HCT116 (cell line): Measurements from ENCODE around the gene PRRT4. TPM values are rescaled to one million over a fixed set of nuclear protein-coding genes. Genes with fewer than 3 reads are reported as not detected.

Experiments
- ATAC-seq: fragments of 200-7000 bp; cut with Tn5 transposase; 2 replicates; pipeline ENCODE4 v1.9.1; 2020; ENCODE audit warnings: mild to moderate bottlenecking, moderate library complexity
- BruUV-seq: library from RNA; stranded (reverse); fragments of 400-500 nt; replicated peaks from 2 replicates; lab custom pipeline; 2021; lab: Mats Ljungman, UMichigan
- CTCF ChIA-PET: fragments of 300-600 bp; sonication (Branson Sonifier 250); formaldehyde crosslinking; loops from one replicate; lab custom pipeline; 2021; ENCODE audit warnings: antibody characterized with exemption; lab: Charles Lee
- POLR2A ChIA-PET: fragments of 300-600, 350-600 bp; sonication (Branson Sonifier 250); formaldehyde crosslinking; loops from one replicate; lab custom pipeline; 2021; ENCODE audit warnings: antibody characterized with exemption; lab: Charles Lee
- RAD21 ChIA-PET, 2 experiments: fragments of 300-600 bp; sonication (Branson Sonifier 250); formaldehyde crosslinking; loops; one replicate each; lab custom pipeline; 2023; ENCODE audit warnings: low total read pairs in 2 of 2; ENCODE audit not compliant: uncharacterized antibody in 2 of 2, unreplicated experiment in 2 of 2, low non-redundant PET in 1 of 2; lab: Charles Lee
- DNase-seq: peaks from one replicate; pipeline ENCODE4 v3.0.0-alpha.2; 2010; ENCODE audit warnings: low read depth, low spot score
- H2AFZ ChIP-seq: fragments of 200-600 bp; shearing (Covaris generic), sonication (generic); 2 replicates; pipeline ENCODE4 v1.6.1; 2017; ENCODE audit warnings: low read depth, mixed run types, mixed read lengths, antibody characterized with exemption, low read length; ENCODE audit not compliant: poor library complexity, severe bottlenecking
- H3K27ac ChIP-seq: 2 replicates; pipeline ENCODE4 v1.5.1; 2012; ENCODE audit warnings: low read depth, low read length
- H3K27me3 ChIP-seq: fragments of 200-600 bp; sonication (generic); 2 replicates; pipeline ENCODE4 v1.6.1; 2016; ENCODE audit warnings: mixed run types, low read length, mixed read lengths; ENCODE audit not compliant: insufficient read depth
- H3K36me3 ChIP-seq, 2 experiments: fragments of 200-500 bp in 1 of 2; fragments of 200-600 bp in 1 of 2; sonication (Bioruptor generic) in 1 of 2; sonication (generic) in 1 of 2; 2 replicates each; pipeline versions ENCODE4 v1.5.1 to v1.6.1; 2014 to 2016; ENCODE audit warnings: low read length in 2 of 2, inconsistent platforms in 1 of 2, mixed read lengths in 1 of 2, mixed run types in 1 of 2; ENCODE audit not compliant: insufficient read depth in 2 of 2, control insufficient read depth in 1 of 2
- H3K4me1 ChIP-seq, 2 experiments: fragments of 200-600 bp in 1 of 2; sonication (generic) in 1 of 2; 2 replicates each; pipeline versions ENCODE4 v1.5.1 to v1.6.1; 2012 to 2017; ENCODE audit warnings: low read length in 2 of 2, inconsistent platforms in 1 of 2, mild to moderate bottlenecking in 1 of 2, mixed read lengths in 1 of 2, mixed run types in 1 of 2, moderate library complexity in 1 of 2; ENCODE audit not compliant: insufficient read depth in 2 of 2, control insufficient read depth in 1 of 2
- H3K4me2 ChIP-seq: fragments of 200-600 bp; sonication (generic); 2 replicates; pipeline ENCODE4 v1.6.1; 2017; ENCODE audit warnings: mixed run types, low read length, mixed read lengths
- H3K4me3 ChIP-seq, 2 experiments: fragments of 200-600 bp in 1 of 2; sonication (generic) in 1 of 2; replicated peaks in 1 of 2; 2 replicates each; pipeline ENCODE4 v1.5.1; 2011 to 2016; ENCODE audit warnings: low read length in 2 of 2, control low read depth in 1 of 2, low read depth in 1 of 2, mild to moderate bottlenecking in 1 of 2, mixed read lengths in 1 of 2, mixed run types in 1 of 2
- H3K79me2 ChIP-seq: fragments of 200-600 bp; sonication (generic); 2 replicates; pipeline ENCODE4 v1.6.1; 2017; ENCODE audit warnings: mild to moderate bottlenecking, mixed run types, low read length, moderate library complexity, mixed read lengths; ENCODE audit not compliant: insufficient read depth
- H3K9ac ChIP-seq: fragments of 200-600 bp; sonication (generic); 2 replicates; pipeline ENCODE4 v1.6.1; 2016; ENCODE audit warnings: low read length, mixed read lengths
- H3K9me2 ChIP-seq: fragments of 200-600 bp; sonication (generic), shearing (Covaris generic); 2 replicates; pipeline ENCODE4 v1.6.1; 2017; ENCODE audit warnings: mixed run types, mild to moderate bottlenecking, moderate library complexity; ENCODE audit not compliant: insufficient read depth
- H3K9me3 ChIP-seq, 2 experiments: fragments of 200-500 bp in 1 of 2; fragments of 200-600 bp in 1 of 2; sonication (Bioruptor generic) in 1 of 2; sonication (generic) in 1 of 2; 2 replicates each; pipeline ENCODE4 v1.6.1; 2014 to 2017; ENCODE audit warnings: low read length in 2 of 2, mixed read lengths in 2 of 2, inconsistent platforms in 1 of 2, low read depth in 1 of 2, mild to moderate bottlenecking in 1 of 2, mixed run types in 1 of 2, moderate library complexity in 1 of 2; ENCODE audit not compliant: control insufficient read depth in 1 of 2, insufficient read depth in 1 of 2
- H4K20me1 ChIP-seq: fragments of 200-600 bp; sonication (generic), shearing (Covaris generic); 2 replicates; pipeline ENCODE4 v1.6.1; 2017; ENCODE audit warnings: mixed run types, mild to moderate bottlenecking, moderate library complexity; ENCODE audit not compliant: insufficient read depth
- ZNF274 ChIP-seq: fragments of 200-500 bp; sonication (Bioruptor generic); IDR thresholded peaks from 2 replicates; pipeline ENCODE4 v1.6.1; 2014; ENCODE audit warnings: mild to moderate bottlenecking, low read depth, low read length, inconsistent platforms
- intact Hi-C: fragments of 100-400 bp; cut with micrococcal nuclease; formaldehyde crosslinking; loops from 2 replicates; pipeline ENCODE4 v1.10.0; 2022
- total RNA-seq: library from RNA; stranded (reverse); gene quantifications from one replicate; pipeline ENCODE4 v1.2.1, GENCODE V29; 2021; ENCODE audit not compliant: unreplicated experiment
- TF ChIP-seq, protein P1 (sequence below): IDR thresholded peaks from 2 replicates; pipeline ENCODE4 v1.6.1; 2012; ENCODE audit warnings: low read depth

PRRT4 gene
- total RNA-seq, 1 experiment from 2014 or later = 4.0 TPM

DNA sequence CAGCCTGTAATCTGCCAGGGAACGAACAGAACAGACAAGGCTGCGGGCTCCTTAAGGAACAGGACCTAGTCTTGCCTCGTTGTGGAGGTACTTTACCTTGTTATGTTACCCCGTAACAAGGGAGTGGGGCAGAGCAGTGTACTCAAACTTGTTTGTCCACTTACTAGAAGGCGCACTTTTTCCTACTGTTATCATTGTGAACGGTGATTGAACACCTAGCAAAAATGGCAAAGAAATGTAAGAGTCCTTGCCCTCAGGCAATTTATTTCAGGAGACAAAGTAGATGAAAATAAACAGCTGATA is 48.9 kb upstream of the PRRT4 start:
- intact Hi-C loops = no loop called here
- ChIA-PET RAD21 (no interaction called here), POLR2A (interaction anchor here (1.0 kb wide), 1 partner anchor 8 kb away, joined by 4 read pairs; no protein-coding TSS in a partner anchor), CTCF (interaction anchor here (1.0 to 5.6 kb wide), 5 partner anchors 11 to 63 kb away, joined by 3 to 37 read pairs (median 6); no protein-coding TSS in a partner anchor)
- no peaks in the 10 kb centered on the region for H3K9me3 ChIP-seq
- no TSS peak for BruUV-seq
- H2AFZ ChIP-seq = peak overlapping the region; percentile 98
- no peaks in the 10 kb centered on the region for H4K20me1 ChIP-seq
- H3K4me3 ChIP-seq = peak overlapping the region; percentile 65 to 70
- H3K27me3 ChIP-seq = no peaks in the 10 kb centered on the region
- peaks cover 24 to 44% of the 10 kb centered on the region in 2 experiments for H3K4me1 ChIP-seq
- H3K27ac ChIP-seq = peak overlapping the region; percentile 75
- TF ChIP-seq ZNF274 = no peak
- TF ChIP-seq, protein P1, sequence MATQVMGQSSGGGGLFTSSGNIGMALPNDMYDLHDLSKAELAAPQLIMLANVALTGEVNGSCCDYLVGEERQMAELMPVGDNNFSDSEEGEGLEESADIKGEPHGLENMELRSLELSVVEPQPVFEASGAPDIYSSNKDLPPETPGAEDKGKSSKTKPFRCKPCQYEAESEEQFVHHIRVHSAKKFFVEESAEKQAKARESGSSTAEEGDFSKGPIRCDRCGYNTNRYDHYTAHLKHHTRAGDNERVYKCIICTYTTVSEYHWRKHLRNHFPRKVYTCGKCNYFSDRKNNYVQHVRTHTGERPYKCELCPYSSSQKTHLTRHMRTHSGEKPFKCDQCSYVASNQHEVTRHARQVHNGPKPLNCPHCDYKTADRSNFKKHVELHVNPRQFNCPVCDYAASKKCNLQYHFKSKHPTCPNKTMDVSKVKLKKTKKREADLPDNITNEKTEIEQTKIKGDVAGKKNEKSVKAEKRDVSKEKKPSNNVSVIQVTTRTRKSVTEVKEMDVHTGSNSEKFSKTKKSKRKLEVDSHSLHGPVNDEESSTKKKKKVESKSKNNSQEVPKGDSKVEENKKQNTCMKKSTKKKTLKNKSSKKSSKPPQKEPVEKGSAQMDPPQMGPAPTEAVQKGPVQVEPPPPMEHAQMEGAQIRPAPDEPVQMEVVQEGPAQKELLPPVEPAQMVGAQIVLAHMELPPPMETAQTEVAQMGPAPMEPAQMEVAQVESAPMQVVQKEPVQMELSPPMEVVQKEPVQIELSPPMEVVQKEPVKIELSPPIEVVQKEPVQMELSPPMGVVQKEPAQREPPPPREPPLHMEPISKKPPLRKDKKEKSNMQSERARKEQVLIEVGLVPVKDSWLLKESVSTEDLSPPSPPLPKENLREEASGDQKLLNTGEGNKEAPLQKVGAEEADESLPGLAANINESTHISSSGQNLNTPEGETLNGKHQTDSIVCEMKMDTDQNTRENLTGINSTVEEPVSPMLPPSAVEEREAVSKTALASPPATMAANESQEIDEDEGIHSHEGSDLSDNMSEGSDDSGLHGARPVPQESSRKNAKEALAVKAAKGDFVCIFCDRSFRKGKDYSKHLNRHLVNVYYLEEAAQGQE = no peak
- ATAC-seq = no peak
- H3K79me2 ChIP-seq = no peaks in the 10 kb centered on the region
- no peaks in the 10 kb centered on the region for H3K9me2 ChIP-seq
- DNase-seq = no peak
- H3K9ac ChIP-seq = peak overlapping the region; percentile 70
- peak overlapping the region; percentile 100 for H3K4me2 ChIP-seq
- no peaks in the 10 kb centered on the region for H3K36me3 ChIP-seq
